Spinal cord (tissue), 10 donors: ENCODE results near the gene DSPP. TPM values are rescaled to one million over a fixed set of nuclear protein-coding genes. Genes with fewer than 3 reads are reported as not detected.
"Not testable (repeated sequence)": the region's sequence is repeated elsewhere in the genome, so short reads cannot be mapped to it uniquely, and the experiment has no call there.

Experiments
- DNase-seq, 6 donors: peaks; one replicate each; pipeline versions ENCODE4 v3.0.0 to v3.0.0-alpha.2; 2013 to 2015; ENCODE audit warnings: low spot score in 6 of 6, low read depth in 4 of 6
- H3K27ac ChIP-seq: one replicate; pipeline ENCODE4 v1.5.1; 2013; ENCODE audit warnings: low read depth, low read length, control low read depth
- H3K27me3 ChIP-seq: one replicate; pipeline ENCODE4 v1.6.1; 2013; ENCODE audit warnings: low read length; ENCODE audit not compliant: control insufficient read depth, insufficient read depth
- H3K36me3 ChIP-seq: one replicate; pipeline ENCODE4 v1.6.1; 2013; ENCODE audit warnings: low read length; ENCODE audit not compliant: control insufficient read depth, insufficient read depth
- H3K4me1 ChIP-seq: one replicate; pipeline ENCODE4 v1.6.1; 2013; ENCODE audit warnings: low read length; ENCODE audit not compliant: control insufficient read depth, insufficient read depth
- H3K4me3 ChIP-seq: one replicate; pipeline ENCODE4 v1.5.1; 2013; ENCODE audit warnings: low read depth, low read length, control low read depth
- H3K9me3 ChIP-seq: one replicate; pipeline ENCODE4 v1.6.1; 2013; ENCODE audit warnings: low read length; ENCODE audit not compliant: control insufficient read depth, insufficient read depth
- WGBS: methylation state at CpG from one replicate; pipeline ENCODE4 v1.1.5; 2013; ENCODE audit warnings: missing lambda C conversion rate; ENCODE audit not compliant: insufficient coverage; 5-methylcytosine and 5-hydroxymethylcytosine counted together
- long read RNA-seq, 4 donors: transcript quantifications; one replicate each; lab custom pipeline, GENCODE V29; 2026
- polyA plus RNA-seq, 2 donors: library from polyadenylated mRNA; unstranded; fragments of 120-200 nt; gene quantifications; one replicate each; pipeline ENCODE4 v1.2.1, GENCODE V29; 2013; ENCODE audit not compliant: insufficient read length in 2 of 2
- total RNA-seq, 2 donors: library from RNA; depleted of rRNA in 1 of 2; stranded (reverse); fragments of 120-200 nt in 1 of 2; fragments of >200 nt in 1 of 2; gene quantifications; one replicate each; pipeline versions ENCODE4 v1.2.3 to v1.2.4, GENCODE V29; 2013 to 2014
- donor health status: healthy.

DSPP gene
- total RNA-seq, result under 1 TPM in 1 of 2 donors, not detected in 1; 0.06 TPM
- polyA plus RNA-seq, result under 1 TPM; 0.05 to 0.06 TPM
- long read RNA-seq, donor 1, result 0 reads
- long read RNA-seq, donor 2, result 0 reads
- long read RNA-seq, donor 3, result 0 reads
- long read RNA-seq, donor 4, result 0 reads

DNA sequence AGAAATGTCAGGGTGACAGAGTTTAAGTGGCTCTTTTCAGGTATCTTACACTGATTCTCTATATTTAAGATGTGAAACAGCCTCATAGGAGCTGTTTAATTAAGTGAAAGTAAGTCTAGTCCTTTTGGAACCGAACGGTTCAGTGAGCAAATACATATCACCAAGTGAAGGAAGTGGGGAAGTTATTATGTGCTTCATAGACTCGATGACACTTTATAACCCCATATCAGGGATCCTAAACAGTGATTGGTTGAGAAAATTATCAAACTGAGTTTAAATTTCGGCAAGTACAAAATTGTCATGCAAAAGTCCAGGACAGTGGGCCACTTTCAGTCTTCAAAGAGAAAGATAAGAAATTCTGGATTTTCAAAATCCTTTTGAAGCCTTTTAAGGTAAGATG lies at the start of gene DSPP:
Gene DSPP, plus strand, starts transcription at position 301 of the 400 bp plus-strand sequence. CDS start 2,380 bp downstream, outside the sequence.
- Histone ChIP-seq H3K4me3 (no peak within 1 kb of the TSS), H3K27ac (no peak within 1 kb of the TSS), H3K4me1 (no peaks in the 10 kb centered on the region), H3K9me3 (no peaks in the 10 kb centered on the region), H3K27me3 (no peaks in the 10 kb centered on the region), H3K36me3 (no peaks in the 10 kb centered on the region)
- 70% methylated on average over 2 of the region's 4 CpGs for WGBS
- DNase-seq, result no peak

DNA sequence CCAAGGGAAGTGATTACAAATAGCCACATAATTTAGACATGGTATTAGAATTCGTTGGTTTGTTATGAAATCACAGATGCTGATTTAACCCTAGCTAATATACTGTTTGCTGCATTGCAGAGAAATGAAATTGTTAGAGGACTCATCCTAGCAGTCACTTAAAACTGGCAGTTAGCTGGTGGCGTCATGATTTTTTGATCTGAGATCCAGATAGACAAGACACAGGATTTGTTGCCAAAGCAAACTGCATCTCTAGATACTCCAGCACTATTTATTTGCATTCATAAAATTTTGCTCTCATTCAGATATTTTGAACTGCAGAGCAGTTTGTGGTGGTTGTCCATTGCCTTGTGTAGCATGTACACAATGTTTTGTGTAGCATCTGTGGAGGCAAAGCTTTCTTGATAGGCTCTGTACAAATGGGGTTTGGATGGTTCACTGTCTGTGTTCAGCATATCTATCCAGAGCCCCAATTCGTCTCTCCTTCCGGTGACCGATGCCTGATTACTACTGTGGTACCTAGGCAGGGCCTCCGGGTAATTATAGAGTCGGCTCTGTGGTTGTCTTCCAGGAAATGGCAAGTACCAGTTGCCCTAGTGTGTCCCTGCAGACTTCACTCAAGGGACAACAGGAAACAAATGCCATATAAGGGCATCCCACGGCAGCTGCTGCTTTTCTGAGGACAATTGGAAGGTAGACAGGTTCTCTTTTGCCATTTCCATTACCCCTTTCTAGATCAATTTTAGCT lies 49.1 kb upstream of the DSPP start:
- no peaks in the 10 kb centered on the region for H3K9me3 ChIP-seq
- no peaks in the 10 kb centered on the region for H3K4me1 ChIP-seq
- H3K36me3 ChIP-seq, result no peaks in the 10 kb centered on the region
- no peaks in the 10 kb centered on the region for H3K27me3 ChIP-seq
- DNase-seq, result no peak
- 84% methylated on average over 2 of the region's 8 CpGs for WGBS
- no peak overlapping the region for H3K4me3 ChIP-seq
- no peak overlapping the region for H3K27ac ChIP-seq

DNA sequence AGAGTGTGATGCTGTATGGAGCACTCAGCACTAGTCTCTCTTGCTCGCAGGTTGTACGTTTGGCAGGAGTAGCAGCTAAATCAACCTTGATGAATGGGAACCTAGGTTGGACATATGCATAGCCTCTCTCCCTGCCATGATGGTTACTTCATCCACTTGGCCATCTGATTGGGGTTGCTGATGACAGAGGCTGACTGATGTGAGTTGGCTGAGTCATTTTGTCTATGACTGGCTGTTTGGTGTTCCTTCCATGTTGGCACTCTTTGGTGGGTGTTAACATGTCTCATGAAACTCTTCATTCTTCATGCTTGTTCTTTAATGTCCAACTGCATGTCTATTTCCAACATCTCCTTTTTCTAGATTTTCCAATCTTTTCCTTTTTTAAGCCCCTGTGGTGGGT lies 47.5 kb upstream of the DSPP start:
- no peaks in the 10 kb centered on the region for H3K27me3 ChIP-seq
- no peaks in the 10 kb centered on the region for H3K9me3 ChIP-seq
- no peak overlapping the region for H3K4me3 ChIP-seq
- no peak for DNase-seq
- 94% methylated on average over 2 of the region's 2 CpGs for WGBS
- H3K36me3 ChIP-seq, result no peaks in the 10 kb centered on the region
- H3K4me1 ChIP-seq, result no peaks in the 10 kb centered on the region
- H3K27ac ChIP-seq, result no peak overlapping the region

DNA sequence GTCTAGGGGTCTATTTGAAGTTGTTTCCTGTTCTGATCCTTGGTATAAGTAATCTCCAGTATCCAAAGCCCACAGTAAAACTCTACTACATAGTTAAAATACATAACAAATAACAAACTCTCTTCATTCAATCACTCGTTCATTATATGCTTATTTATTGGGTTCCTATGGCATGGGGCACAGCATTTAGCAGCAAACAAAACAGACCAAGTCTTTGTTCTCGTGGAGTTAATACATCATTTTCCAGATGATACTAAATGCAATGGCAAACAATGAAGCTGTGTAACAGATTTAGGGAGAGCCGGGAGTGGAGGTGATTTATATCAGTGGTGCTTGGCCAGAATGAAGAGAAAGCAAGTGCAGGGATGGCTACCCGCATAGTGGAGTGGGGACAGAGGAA lies 42.6 kb upstream of the DSPP start:
- no peaks in the 10 kb centered on the region for H3K36me3 ChIP-seq
- H3K27me3 ChIP-seq, result no peaks in the 10 kb centered on the region
- no peak overlapping the region for H3K27ac ChIP-seq
- no peak for DNase-seq
- no peak overlapping the region for H3K4me3 ChIP-seq
- no peaks in the 10 kb centered on the region for H3K9me3 ChIP-seq
- WGBS, result 33% methylated on average over 3 of the region's 4 CpGs
- no peaks in the 10 kb centered on the region for H3K4me1 ChIP-seq

DNA sequence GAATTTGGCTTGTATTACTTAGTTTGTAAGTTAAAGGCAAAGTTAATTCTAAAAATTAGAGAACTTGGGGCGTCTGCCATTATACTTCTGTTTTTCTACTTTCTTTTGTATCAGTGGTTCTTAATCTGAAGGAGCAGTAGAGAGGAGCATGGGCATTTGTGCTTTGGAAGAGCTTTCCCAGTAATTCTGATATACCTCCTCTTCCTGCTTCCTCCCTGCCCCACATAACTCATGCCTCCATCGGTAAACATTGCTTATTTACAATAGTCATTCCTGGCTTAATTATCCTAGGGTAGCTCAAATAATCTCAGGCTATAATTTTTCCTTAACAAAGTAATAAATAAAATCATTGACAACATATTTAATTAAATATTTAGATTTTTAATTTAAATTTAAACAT lies 42.1 kb upstream of the DSPP start:
- Histone ChIP-seq H3K9me3 (no peaks in the 10 kb centered on the region), H3K4me1 (no peaks in the 10 kb centered on the region), H3K36me3 (no peaks in the 10 kb centered on the region), H3K4me3 (no peak overlapping the region), H3K27ac (no peak overlapping the region), H3K27me3 (no peaks in the 10 kb centered on the region)
- WGBS, result no CpG with 5 or more reads among the region's 2 CpGs
- no peak for DNase-seq

DNA sequence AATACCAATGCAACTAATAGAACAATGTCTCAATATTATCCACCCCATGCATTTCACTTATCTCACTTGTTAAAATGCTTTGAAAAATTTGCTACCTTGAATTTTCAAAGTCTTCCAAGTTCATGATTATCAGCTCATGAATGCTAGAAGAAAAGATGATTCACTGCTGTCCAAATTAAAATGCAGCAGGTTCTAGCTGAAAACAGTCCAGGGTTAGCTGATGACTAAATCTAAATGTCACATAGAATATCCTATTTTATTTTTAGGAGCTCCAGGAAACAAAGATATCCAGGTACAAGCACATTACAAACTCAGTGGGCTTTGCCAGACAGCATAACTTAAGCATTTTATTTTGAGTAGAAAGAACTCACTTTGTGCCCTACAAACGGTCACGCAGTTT lies 41.1 kb upstream of the DSPP start:
- no peaks in the 10 kb centered on the region for H3K27me3 ChIP-seq
- H3K36me3 ChIP-seq, result no peaks in the 10 kb centered on the region
- no peaks in the 10 kb centered on the region for H3K4me1 ChIP-seq
- H3K4me3 ChIP-seq, result no peak overlapping the region
- H3K9me3 ChIP-seq, result no peaks in the 10 kb centered on the region
- H3K27ac ChIP-seq, result no peak overlapping the region
- WGBS, result no CpG with 5 or more reads among the region's 2 CpGs
- DNase-seq, result no peak

DNA sequence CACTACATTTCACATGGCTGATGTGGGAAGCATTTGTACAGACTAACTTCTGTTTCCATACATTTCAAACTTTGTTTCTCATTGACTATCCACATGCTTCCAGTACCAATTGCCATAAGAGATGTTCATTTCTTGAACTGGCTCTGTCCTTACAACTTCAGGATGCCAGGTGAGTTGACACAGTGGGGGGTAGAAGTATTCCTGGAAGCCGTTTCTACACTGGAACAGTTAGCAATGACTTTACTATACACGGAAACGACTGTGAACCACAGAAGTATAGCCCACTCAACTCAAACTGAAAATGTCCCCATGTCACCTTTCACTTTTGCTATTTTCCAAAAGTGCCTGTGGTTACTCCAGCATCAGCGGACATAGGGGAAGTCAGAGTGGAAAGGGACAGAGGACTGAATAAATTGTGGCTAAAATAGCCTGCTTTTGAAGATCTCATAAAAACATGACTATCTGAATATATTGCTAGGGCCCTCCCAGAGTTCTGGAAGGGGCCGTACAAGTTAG lies 38.0 kb upstream of the DSPP start:
- H3K4me3 ChIP-seq, result no peak overlapping the region
- 93% methylated on average over 3 of the region's 5 CpGs for WGBS

DNA sequence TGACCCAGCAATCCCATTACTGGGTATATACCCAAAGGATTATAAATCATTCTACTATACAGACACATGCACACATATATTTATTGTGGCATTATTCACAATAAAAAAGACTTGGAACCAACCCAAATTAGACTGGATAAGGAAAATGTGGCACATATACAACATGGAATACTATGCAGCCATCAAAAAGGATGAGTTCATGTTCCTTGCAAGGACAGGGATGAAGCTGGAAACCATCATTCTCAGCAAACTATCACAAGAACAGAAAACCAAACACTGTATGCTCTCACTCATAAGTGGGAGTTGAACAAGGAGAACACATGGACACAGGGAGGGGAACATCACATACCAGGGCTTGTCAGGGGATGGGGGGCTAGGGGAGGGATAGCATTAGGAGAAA lies 34.0 kb upstream of the DSPP start:
- not testable (repeated sequence) for H3K4me3 ChIP-seq, H3K27ac ChIP-seq, H3K27me3 ChIP-seq, H3K36me3 ChIP-seq, DNase-seq, H3K4me1 ChIP-seq, H3K9me3 ChIP-seq

More for the DNA sequence above, 38.0 kb upstream of the DSPP start:
- Histone ChIP-seq H3K4me1 (no peaks in the 10 kb centered on the region), H3K27ac (no peak overlapping the region), H3K9me3 (no peaks in the 10 kb centered on the region), H3K27me3 (no peaks in the 10 kb centered on the region), H3K36me3 (no peaks in the 10 kb centered on the region)
- DNase-seq, result no peak

DNA sequence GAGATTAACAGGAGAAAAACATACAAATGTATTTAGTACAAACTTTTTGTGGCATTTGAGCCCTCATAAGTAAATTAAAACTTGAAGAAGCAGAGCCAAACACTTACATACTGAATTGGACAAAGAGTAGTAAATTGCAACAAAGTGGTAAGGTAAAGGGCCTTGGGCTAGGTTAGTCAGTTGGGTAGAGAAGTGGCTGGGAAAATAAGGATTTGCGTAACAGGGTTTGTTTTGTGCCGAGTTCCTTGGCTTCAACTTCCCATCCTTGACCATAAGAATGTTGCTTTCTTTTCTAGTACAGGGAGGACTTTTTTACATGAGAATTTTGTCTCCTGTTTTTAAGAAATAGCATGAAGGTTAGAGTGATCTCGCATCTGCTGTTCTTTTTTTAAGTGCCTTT lies 33.3 kb upstream of the DSPP start:
- Histone ChIP-seq H3K36me3 (no peaks in the 10 kb centered on the region), H3K4me1 (no peaks in the 10 kb centered on the region), H3K4me3 (no peak overlapping the region), H3K27ac (no peak overlapping the region), H3K9me3 (no peaks in the 10 kb centered on the region), H3K27me3 (no peaks in the 10 kb centered on the region)
- no CpG with 5 or more reads among the region's 3 CpGs for WGBS
- DNase-seq, result no peak

DNA sequence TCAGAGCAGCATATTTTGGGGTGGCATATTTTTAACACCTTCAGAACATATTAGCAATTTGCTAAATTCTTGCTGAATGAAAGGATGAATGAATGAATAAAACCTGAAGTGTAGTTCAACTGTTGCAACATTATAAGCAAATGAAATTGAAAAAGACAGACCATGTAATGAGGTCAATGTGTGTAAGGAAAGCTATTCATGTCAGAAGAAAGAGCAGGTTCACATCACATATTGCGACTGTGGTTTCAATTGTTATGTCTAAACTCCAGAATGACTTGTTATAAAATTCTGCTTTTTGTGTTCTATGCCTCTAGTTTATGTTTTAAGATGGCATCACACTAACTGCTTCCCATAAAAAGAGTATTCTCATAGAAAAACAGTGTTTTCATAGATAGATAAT lies 32.9 kb upstream of the DSPP start:
- H3K9me3 ChIP-seq, result no peaks in the 10 kb centered on the region
- no peaks in the 10 kb centered on the region for H3K4me1 ChIP-seq
- H3K27ac ChIP-seq, result no peak overlapping the region
- no peaks in the 10 kb centered on the region for H3K36me3 ChIP-seq
- no peak overlapping the region for H3K4me3 ChIP-seq
- H3K27me3 ChIP-seq, result no peaks in the 10 kb centered on the region
- no peak for DNase-seq
- WGBS, result no CpG with 5 or more reads among the region's 1 CpG
